Breast epithelium (tissue), 3 donors: ENCODE measurements around the gene S100A4.

ENCODE experiments used
- POLR2A ChIP-seq: fragments of 450-650 bp; IDR thresholded peaks from one replicate; pipeline ENCODE4 v1.6.1; 2016; ENCODE audit warnings: antibody characterized with exemption, mild to moderate bottlenecking, moderate library complexity
- POLR2AphosphoS5 ChIP-seq, 3 donors: sonication (generic); formaldehyde crosslinking; IDR thresholded peaks; one replicate each; pipeline ENCODE4 v1.6.1; 2017; ENCODE audit warnings: antibody characterized with exemption in 3 of 3
- TF ChIP-seq, protein P1 (sequence below), 3 donors: fragments of 450-650 bp; IDR thresholded peaks; one replicate each; pipeline ENCODE4 v1.5.1; 2016 to 2017; ENCODE audit warnings: antibody characterized with exemption in 3 of 3, mild to moderate bottlenecking in 3 of 3, moderate library complexity in 3 of 3

GRCh38 chr1:153520818-153521476 is 24.7 kb downstream of the S100A4 start:
- TF ChIP-seq, protein P1, sequence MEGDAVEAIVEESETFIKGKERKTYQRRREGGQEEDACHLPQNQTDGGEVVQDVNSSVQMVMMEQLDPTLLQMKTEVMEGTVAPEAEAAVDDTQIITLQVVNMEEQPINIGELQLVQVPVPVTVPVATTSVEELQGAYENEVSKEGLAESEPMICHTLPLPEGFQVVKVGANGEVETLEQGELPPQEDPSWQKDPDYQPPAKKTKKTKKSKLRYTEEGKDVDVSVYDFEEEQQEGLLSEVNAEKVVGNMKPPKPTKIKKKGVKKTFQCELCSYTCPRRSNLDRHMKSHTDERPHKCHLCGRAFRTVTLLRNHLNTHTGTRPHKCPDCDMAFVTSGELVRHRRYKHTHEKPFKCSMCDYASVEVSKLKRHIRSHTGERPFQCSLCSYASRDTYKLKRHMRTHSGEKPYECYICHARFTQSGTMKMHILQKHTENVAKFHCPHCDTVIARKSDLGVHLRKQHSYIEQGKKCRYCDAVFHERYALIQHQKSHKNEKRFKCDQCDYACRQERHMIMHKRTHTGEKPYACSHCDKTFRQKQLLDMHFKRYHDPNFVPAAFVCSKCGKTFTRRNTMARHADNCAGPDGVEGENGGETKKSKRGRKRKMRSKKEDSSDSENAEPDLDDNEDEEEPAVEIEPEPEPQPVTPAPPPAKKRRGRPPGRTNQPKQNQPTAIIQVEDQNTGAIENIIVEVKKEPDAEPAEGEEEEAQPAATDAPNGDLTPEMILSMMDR (IDR thresholded peaks at IDR 0.05) = no peak
- no peak for TF ChIP-seq POLR2AphosphoS5 (IDR thresholded peaks at IDR 0.05)
- TF ChIP-seq POLR2A = no peak
